ENCODE results near the gene PFDN2. TPM values are rescaled to one million over a fixed set of nuclear protein-coding genes. Genes with fewer than 3 reads are reported as not detected.
A peak's percentile ranks its signal among the peaks of the same experiment; 100 is the strongest.

Gene PFDN2
- total RNA-seq, 6 experiments from 2014 or later, result 77.4 to 114 (median 92.8) TPM

- H3K9me3 Mint-ChIP-seq, result no peaks in the 10 kb centered on the region
- peaks cover 76% of the 10 kb centered on the region for H3K4me1 Mint-ChIP-seq (ENCODE audit: low read depth)
- H3K27ac Mint-ChIP-seq, result peak overlapping the region; percentile 93
- no peak overlapping the region for H3K4me3 Mint-ChIP-seq
- H3K36me3 Mint-ChIP-seq (ENCODE audit: low read depth), result no peaks in the 10 kb centered on the region
- H3K27me3 Mint-ChIP-seq (ENCODE audit: insufficient read depth), result no peaks in the 10 kb centered on the region; the same call in 1 of the 2 replicates
- DNase-seq, result peak; percentile 89
- TF ChIP-seq CTCF (IDR thresholded peaks at IDR 0.05), result no peak
Measured at GRCh38 chr1:161082996-161083747, 34.7 kb downstream of the PFDN2 start.

- H3K4me1 Mint-ChIP-seq (ENCODE audit: low read depth), result peaks cover 69% of the 10 kb centered on the region
- H3K36me3 Mint-ChIP-seq (ENCODE audit: low read depth), result no peaks in the 10 kb centered on the region
- no peaks in the 10 kb centered on the region for H3K9me3 Mint-ChIP-seq
- no peaks in the 10 kb centered on the region; the same call in 1 of the 2 replicates for H3K27me3 Mint-ChIP-seq (ENCODE audit: insufficient read depth)
- H3K27ac Mint-ChIP-seq, result peak overlapping the region; percentile 93
- no peak for DNase-seq
- H3K4me3 Mint-ChIP-seq, result no peak overlapping the region
- no peak for TF ChIP-seq CTCF (IDR thresholded peaks at IDR 0.05)
Measured at GRCh38 chr1:161082483-161082882, 35.4 kb downstream of the PFDN2 start.

- Mint-ChIP-seq H3K27ac (peak overlapping the region; percentile 83), H3K9me3 (no peaks in the 10 kb centered on the region), H3K27me3 (ENCODE audit: insufficient read depth) (no peaks in the 10 kb centered on the region; the same call in 1 of the 2 replicates), H3K4me3 (no peak overlapping the region; the same call in 1 of the 2 replicates), H3K36me3 (ENCODE audit: low read depth) (no peaks in the 10 kb centered on the region), H3K4me1 (ENCODE audit: low read depth) (peaks cover 65% of the 10 kb centered on the region)
- no peak for DNase-seq
- no peak for TF ChIP-seq CTCF (IDR thresholded peaks at IDR 0.05)
Measured at GRCh38 chr1:161081519-161081918, 36.3 kb downstream of the PFDN2 start.

GRCh38 chr1:161080441-161081405 is 37.1 kb downstream of the PFDN2 start:
- DNase-seq, result no peak
- no peak for TF ChIP-seq CTCF (IDR thresholded peaks at IDR 0.05)
- H3K4me3 Mint-ChIP-seq, result peak overlapping the region; percentile 7; the same call in 1 of the 2 replicates

GRCh38 chr1:161079436-161080110 is 38.3 kb downstream of the PFDN2 start:
- Mint-ChIP-seq H3K27ac (peak overlapping the region; percentile 83; the same call in 1 of the 2 replicates), H3K4me1 (ENCODE audit: low read depth) (peaks cover 48% of the 10 kb centered on the region), H3K27me3 (ENCODE audit: insufficient read depth) (no peaks in the 10 kb centered on the region; the same call in 1 of the 2 replicates)

More at GRCh38 chr1:161080441-161081405, 37.1 kb downstream of the PFDN2 start:
- Mint-ChIP-seq H3K36me3 (ENCODE audit: low read depth) (no peaks in the 10 kb centered on the region), H3K27me3 (ENCODE audit: insufficient read depth) (no peaks in the 10 kb centered on the region; the same call in 1 of the 2 replicates), H3K27ac (peak overlapping the region; percentile 83), H3K4me1 (ENCODE audit: low read depth) (peaks cover 59% of the 10 kb centered on the region), H3K9me3 (no peaks in the 10 kb centered on the region)

More at GRCh38 chr1:161079436-161080110, 38.3 kb downstream of the PFDN2 start:
- no peak overlapping the region for H3K4me3 Mint-ChIP-seq
- H3K36me3 Mint-ChIP-seq (ENCODE audit: low read depth), result no peaks in the 10 kb centered on the region
- TF ChIP-seq CTCF (IDR thresholded peaks at IDR 0.05), result peak; percentile 29; the same call in 1 of the 2 replicates
- no peaks in the 10 kb centered on the region for H3K9me3 Mint-ChIP-seq
- no peak for DNase-seq

Data from HFFc6 (cell line).